Osteocyte (in vitro differentiated cells): ENCODE results near the gene VGLL3. TPM values are rescaled to one million over a fixed set of nuclear protein-coding genes. Genes with fewer than 3 reads are reported as not detected.
"Not testable (repeated sequence)": the region's sequence is repeated elsewhere in the genome, so short reads cannot be mapped to it uniquely, and the experiment has no call there.

Source experiments
- DNase-seq: peaks from one replicate; pipeline ENCODE4 v3.0.0; 2021; ENCODE audit warnings: mixed read lengths; ENCODE audit not compliant: unreplicated experiment; ENCODE audit errors: extremely low spot score
- H3K27ac Mint-ChIP-seq: one replicate; pipeline ENCODE4 v1.8.0; 2021; ENCODE audit warnings: mild to moderate bottlenecking, mixed read lengths; ENCODE audit not compliant: unreplicated experiment
- H3K27me3 Mint-ChIP-seq: one replicate; pipeline ENCODE4 v1.8.0; 2021; ENCODE audit warnings: mixed read lengths; ENCODE audit not compliant: unreplicated experiment
- H3K36me3 Mint-ChIP-seq: one replicate; pipeline ENCODE4 v1.8.0; 2021; ENCODE audit warnings: mixed read lengths; ENCODE audit not compliant: unreplicated experiment
- H3K4me1 Mint-ChIP-seq: one replicate; pipeline ENCODE4 v1.8.0; 2021; ENCODE audit warnings: mixed read lengths; ENCODE audit not compliant: unreplicated experiment
- H3K4me3 Mint-ChIP-seq: one replicate; pipeline ENCODE4 v1.8.0; 2021; ENCODE audit warnings: mild to moderate bottlenecking, moderate library complexity, mixed read lengths; ENCODE audit not compliant: unreplicated experiment
- H3K9me3 Mint-ChIP-seq: one replicate; pipeline ENCODE4 v1.8.0; 2021; ENCODE audit warnings: mixed read lengths; ENCODE audit not compliant: unreplicated experiment
- CTCF ChIP-seq: fragments of 200-600 bp; sonication (generic); IDR thresholded peaks from 2 replicates; pipeline ENCODE4 v1.5.0; 2021; ENCODE audit warnings: antibody characterized with exemption, mild to moderate bottlenecking, moderate library complexity
- total RNA-seq: library from RNA; stranded (reverse); gene quantifications from 2 replicates; pipeline ENCODE4 v1.2.1, GENCODE V29; 2021

VGLL3 gene
- total RNA-seq, 1 donor from 2014 or later = 587 TPM

GRCh38 chr3:86985181-86985826, 5.6 kb downstream of the VGLL3 start:
- no peak for TF ChIP-seq CTCF
- no peak for DNase-seq
- Mint-ChIP-seq H3K4me1 (peaks cover 56% of the 10 kb centered on the region), H3K27ac (peak overlapping the region; percentile 97), H3K27me3 (no peaks in the 10 kb centered on the region), H3K4me3 (peak overlapping the region; percentile 95), H3K36me3 (peaks cover 67% of the 10 kb centered on the region), H3K9me3 (no peaks in the 10 kb centered on the region)

GRCh38 chr3:86984271-86984670, 6.7 kb downstream of the VGLL3 start:
- Mint-ChIP-seq H3K4me3 (peak overlapping the region; percentile 95), H3K27ac (peak overlapping the region; percentile 97), H3K27me3 (no peaks in the 10 kb centered on the region), H3K9me3 (no peaks in the 10 kb centered on the region), H3K4me1 (peaks cover 64% of the 10 kb centered on the region), H3K36me3 (peaks cover 63% of the 10 kb centered on the region)
- DNase-seq = no peak
- no peak for TF ChIP-seq CTCF

GRCh38 chr3:86982883-86983282, 8.1 kb downstream of the VGLL3 start:
- peaks cover 66% of the 10 kb centered on the region for H3K36me3 Mint-ChIP-seq
- H3K4me3 Mint-ChIP-seq = peak overlapping the region; percentile 95
- H3K4me1 Mint-ChIP-seq = peaks cover 78% of the 10 kb centered on the region
- H3K27ac Mint-ChIP-seq = peak overlapping the region; percentile 97
- DNase-seq = no peak
- no peaks in the 10 kb centered on the region for H3K27me3 Mint-ChIP-seq
- no peaks in the 10 kb centered on the region for H3K9me3 Mint-ChIP-seq
- TF ChIP-seq CTCF = no peak

- Mint-ChIP-seq H3K36me3 (peaks cover 61% of the 10 kb centered on the region), H3K4me3 (peak overlapping the region; percentile 59), H3K4me1 (peaks cover 89% of the 10 kb centered on the region), H3K9me3 (no peaks in the 10 kb centered on the region), H3K27me3 (no peaks in the 10 kb centered on the region), H3K27ac (peak overlapping the region; percentile 79)
- no peak for TF ChIP-seq CTCF
- no peak for DNase-seq
These were observed 12.8 kb downstream of the VGLL3 start for GRCh38 chr3:86978111-86978551.

GRCh38 chr3:86976219-86976618, 14.7 kb downstream of the VGLL3 start:
- no peak for TF ChIP-seq CTCF
- H3K9me3 Mint-ChIP-seq = no peaks in the 10 kb centered on the region

GRCh38 chr3:86974177-86974576, 16.8 kb downstream of the VGLL3 start:
- not testable (repeated sequence) for DNase-seq, H3K27me3 Mint-ChIP-seq, H3K4me3 Mint-ChIP-seq, H3K9me3 Mint-ChIP-seq
- H3K4me1 Mint-ChIP-seq = peaks cover 93% of the 10 kb centered on the region
- H3K27ac Mint-ChIP-seq = peak overlapping the region; percentile 80
- peaks cover 82% of the 10 kb centered on the region for H3K36me3 Mint-ChIP-seq

More at GRCh38 chr3:86976219-86976618, 14.7 kb downstream of the VGLL3 start:
- H3K27me3 Mint-ChIP-seq = no peaks in the 10 kb centered on the region
- H3K27ac Mint-ChIP-seq = peak overlapping the region; percentile 43
- no peak for DNase-seq
- peaks cover 89% of the 10 kb centered on the region for H3K4me1 Mint-ChIP-seq
- H3K36me3 Mint-ChIP-seq = peaks cover 70% of the 10 kb centered on the region
- H3K4me3 Mint-ChIP-seq = peak overlapping the region; percentile 14
